IgD-negative memory B cell (primary cell): ENCODE measurements around the gene BID. TPM values are rescaled to one million over a fixed set of nuclear protein-coding genes. Genes with fewer than 3 reads are reported as not detected.

Experiments used
- H3K27ac Mint-ChIP-seq, 3 donors: one replicate each; pipeline ENCODE4 v1.8.0; 2020 to 2022; ENCODE audit warnings: mild to moderate bottlenecking in 3 of 3, mixed read lengths in 3 of 3, moderate library complexity in 1 of 3
- H3K27me3 Mint-ChIP-seq: one replicate; pipeline ENCODE4 v1.8.0; 2021; ENCODE audit warnings: mixed read lengths
- H3K36me3 Mint-ChIP-seq: one replicate; pipeline ENCODE4 v1.8.0; 2020; ENCODE audit warnings: mild to moderate bottlenecking, mixed read lengths
- H3K4me1 Mint-ChIP-seq, 3 donors: one replicate each; pipeline ENCODE4 v1.8.0; 2020 to 2022; ENCODE audit warnings: mixed read lengths in 3 of 3, mild to moderate bottlenecking in 1 of 3
- H3K4me3 Mint-ChIP-seq, 4 donors: one replicate each; pipeline ENCODE4 v1.8.0; 2020 to 2022; ENCODE audit warnings: mild to moderate bottlenecking in 4 of 4, mixed read lengths in 4 of 4, moderate library complexity in 3 of 4
- H3K9me3 Mint-ChIP-seq, 3 donors: one replicate each; pipeline ENCODE4 v1.8.0; 2020 to 2021; ENCODE audit warnings: mixed read lengths in 3 of 3, mild to moderate bottlenecking in 1 of 3
- polyA plus RNA-seq: library from polyadenylated mRNA; unstranded; fragments of 300-500 nt; fragmentation: Illumina TruSeq; gene quantifications from one replicate; pipeline ENCODE4 v1.2.3, GENCODE V29; 2021

The BID gene
- polyA plus RNA-seq: 40.9 TPM

GRCh38 chr22:17774206-17774925, at the start of gene BID:
Gene BID, minus strand, starts transcription at chr22:17774469. Its CDS starts 24,353 bp downstream, at chr22:17750116.
- Mint-ChIP-seq H3K4me1 (peaks cover 38 to 49% (median 43%) of the 10 kb centered on the region in 3 donors), H3K36me3 (peaks cover 1% of the 10 kb centered on the region), H3K27me3 (no peaks in the 10 kb centered on the region), H3K9me3 (no peaks in the 10 kb centered on the region), H3K4me3 (peak within 1 kb of the TSS; percentile 87 to 99 (median 96)), H3K27ac (peak within 1 kb of the TSS; percentile 96 to 98 (median 97))

DNA sequence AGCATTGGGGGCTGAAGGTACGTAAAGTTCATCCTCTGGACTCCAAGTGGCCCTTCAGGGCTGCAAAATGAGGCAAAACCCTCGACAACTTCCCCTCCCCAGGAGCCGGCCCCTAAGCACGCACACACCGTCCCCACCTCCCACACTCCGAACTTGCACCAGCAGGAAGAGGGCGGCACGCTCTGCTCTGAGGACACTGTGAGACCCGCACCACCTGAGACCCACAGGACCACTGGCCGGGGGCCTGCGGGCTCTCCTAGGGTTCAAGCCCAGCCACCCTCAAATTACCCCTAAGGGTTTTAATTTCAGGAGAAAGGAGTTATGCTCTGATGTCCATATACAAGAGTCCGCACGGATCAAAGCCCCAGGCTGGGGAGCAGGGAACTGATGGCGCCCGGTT, 49.7 kb upstream of the BID start:
- no peak overlapping the region for H3K27ac Mint-ChIP-seq
- H3K9me3 Mint-ChIP-seq: no peaks in the 10 kb centered on the region
- H3K27me3 Mint-ChIP-seq: no peaks in the 10 kb centered on the region
- no peak overlapping the region for H3K4me3 Mint-ChIP-seq
- peaks cover 3% of the 10 kb centered on the region for H3K36me3 Mint-ChIP-seq
- H3K4me1 Mint-ChIP-seq: no peaks in the 10 kb centered on the region

DNA sequence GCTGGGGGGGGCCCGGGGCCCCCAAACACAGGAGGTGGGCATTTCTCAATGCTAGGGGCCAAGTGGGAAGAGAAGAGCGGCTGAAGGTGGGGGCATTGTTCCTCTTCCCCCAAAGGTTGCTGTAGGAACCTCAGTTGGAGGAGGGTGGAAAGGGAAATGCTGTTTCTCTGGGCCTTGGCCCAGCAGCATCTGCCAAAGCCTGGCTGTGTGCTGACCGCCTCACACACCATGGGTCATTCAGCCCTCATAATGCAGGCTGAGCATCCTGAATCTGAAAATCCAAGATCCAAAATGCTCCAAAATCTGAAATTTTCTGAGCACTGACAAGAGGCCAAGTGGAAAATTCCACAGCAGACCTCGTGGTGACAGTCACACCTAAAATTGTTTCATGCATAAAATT, 49.0 kb upstream of the BID start:
- no peak overlapping the region for H3K27ac Mint-ChIP-seq
- no peaks in the 10 kb centered on the region for H3K27me3 Mint-ChIP-seq
- H3K36me3 Mint-ChIP-seq: peaks cover 3% of the 10 kb centered on the region
- no peak overlapping the region for H3K4me3 Mint-ChIP-seq
- no peaks in the 10 kb centered on the region for H3K4me1 Mint-ChIP-seq
- H3K9me3 Mint-ChIP-seq: no peaks in the 10 kb centered on the region

- H3K27ac Mint-ChIP-seq: no peak overlapping the region
Observed at GRCh38 chr22:17822087-17822486, 47.8 kb upstream of the BID start.

DNA sequence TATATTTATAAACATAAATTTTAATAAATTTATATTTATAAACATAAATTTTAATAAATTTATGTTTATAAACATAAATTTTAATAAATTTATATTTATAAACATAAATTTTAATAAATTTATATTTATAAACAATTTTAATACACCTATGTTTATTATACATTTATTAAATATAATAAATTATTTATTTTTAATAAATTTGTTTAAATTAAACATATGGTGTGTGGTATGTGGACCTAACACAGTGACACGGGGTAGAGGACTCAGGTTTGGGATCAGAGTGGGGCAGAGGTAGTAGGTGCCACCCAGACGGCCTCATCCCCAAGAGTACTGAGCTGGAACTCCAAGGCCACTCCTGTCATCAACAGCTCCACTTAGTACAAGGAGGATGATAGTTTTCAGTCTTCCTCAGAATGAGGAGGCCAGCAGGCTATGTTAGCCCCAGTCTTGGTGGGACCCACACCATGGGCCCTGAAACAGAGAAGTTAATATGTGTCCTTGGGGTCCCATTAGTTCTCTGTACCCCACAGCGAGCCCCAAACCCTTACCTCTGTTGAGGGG, 46.7 kb upstream of the BID start:
- Mint-ChIP-seq H3K4me3 (no peak overlapping the region), H3K9me3 (no peaks in the 10 kb centered on the region), H3K4me1 (no peaks in the 10 kb centered on the region), H3K27ac (no peak overlapping the region), H3K36me3 (peaks cover 1% of the 10 kb centered on the region), H3K27me3 (no peaks in the 10 kb centered on the region)

More at GRCh38 chr22:17822087-17822486, 47.8 kb upstream of the BID start:
- H3K4me1 Mint-ChIP-seq: no peaks in the 10 kb centered on the region
- peaks cover 1% of the 10 kb centered on the region for H3K36me3 Mint-ChIP-seq
- no peak overlapping the region for H3K4me3 Mint-ChIP-seq
- no peaks in the 10 kb centered on the region for H3K9me3 Mint-ChIP-seq
- no peaks in the 10 kb centered on the region for H3K27me3 Mint-ChIP-seq

- H3K9me3 Mint-ChIP-seq: no peaks in the 10 kb centered on the region
- H3K36me3 Mint-ChIP-seq: peaks cover 1% of the 10 kb centered on the region
- H3K4me1 Mint-ChIP-seq: no peaks in the 10 kb centered on the region
- H3K27ac Mint-ChIP-seq: no peak overlapping the region
- no peaks in the 10 kb centered on the region for H3K27me3 Mint-ChIP-seq
- H3K4me3 Mint-ChIP-seq: no peak overlapping the region
Observed at GRCh38 chr22:17818649-17819048, 44.4 kb upstream of the BID start.

DNA sequence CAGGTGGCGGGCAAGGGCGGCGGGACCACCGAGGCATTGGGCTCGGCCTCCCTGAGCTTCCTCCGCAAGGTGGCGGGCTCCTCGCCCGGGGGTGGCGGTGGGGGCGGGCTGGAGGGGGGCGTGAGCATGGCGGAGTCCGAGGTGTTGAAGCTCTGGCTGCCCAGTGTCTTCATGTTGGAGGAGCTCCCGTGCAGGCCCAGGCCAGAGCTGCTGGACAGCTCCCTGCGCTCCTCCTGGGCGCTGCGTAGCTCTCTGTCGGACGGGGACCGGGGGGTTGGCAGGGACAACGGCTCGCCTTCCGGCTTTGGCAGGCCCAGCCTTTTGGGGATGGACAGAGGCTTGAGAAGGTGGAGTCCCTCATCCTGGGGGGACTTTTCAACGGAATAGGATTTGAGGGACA, 43.9 kb upstream of the BID start:
- H3K9me3 Mint-ChIP-seq: no peaks in the 10 kb centered on the region
- no peak overlapping the region for H3K27ac Mint-ChIP-seq
- no peaks in the 10 kb centered on the region for H3K27me3 Mint-ChIP-seq
- peaks cover 1% of the 10 kb centered on the region for H3K36me3 Mint-ChIP-seq
- H3K4me1 Mint-ChIP-seq: no peaks in the 10 kb centered on the region
- no peak overlapping the region for H3K4me3 Mint-ChIP-seq

- Mint-ChIP-seq H3K4me1 (no peaks in the 10 kb centered on the region), H3K27ac (peak overlapping the region in 1 of 3 donors; percentile 50), H3K36me3 (peaks cover 1% of the 10 kb centered on the region), H3K27me3 (no peaks in the 10 kb centered on the region), H3K4me3 (no peak overlapping the region), H3K9me3 (no peaks in the 10 kb centered on the region)
Observed at GRCh38 chr22:17817511-17818065, 43.3 kb upstream of the BID start.

DNA sequence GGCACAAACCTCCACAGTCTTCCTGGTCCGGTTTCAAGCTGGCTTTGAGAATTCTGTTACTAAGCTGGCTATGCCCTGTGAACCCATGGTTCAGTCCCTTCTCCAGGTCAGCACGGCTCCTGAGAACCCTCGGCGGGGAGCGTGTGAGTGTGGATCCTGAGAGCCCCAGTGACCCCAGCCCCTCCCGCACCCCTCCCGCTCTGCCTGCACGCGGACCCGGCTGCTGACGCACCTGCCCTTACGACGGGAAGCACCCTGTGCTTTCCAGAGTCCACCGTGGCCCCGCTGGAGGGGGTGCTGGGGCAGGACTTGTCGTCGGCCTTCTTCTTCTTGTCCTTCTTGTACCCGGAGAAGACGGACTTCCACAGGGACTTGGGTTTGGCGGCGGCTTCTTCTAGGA, 42.8 kb upstream of the BID start:
- no peaks in the 10 kb centered on the region for H3K9me3 Mint-ChIP-seq
- peaks cover 1% of the 10 kb centered on the region for H3K36me3 Mint-ChIP-seq
- H3K4me3 Mint-ChIP-seq: no peak overlapping the region
- H3K27me3 Mint-ChIP-seq: no peaks in the 10 kb centered on the region
- peak overlapping the region in 1 of 3 donors; percentile 50 for H3K27ac Mint-ChIP-seq
- no peaks in the 10 kb centered on the region for H3K4me1 Mint-ChIP-seq

- no peaks in the 10 kb centered on the region for H3K36me3 Mint-ChIP-seq
- no peak overlapping the region for H3K27ac Mint-ChIP-seq
- H3K27me3 Mint-ChIP-seq: no peaks in the 10 kb centered on the region
- H3K4me1 Mint-ChIP-seq: no peaks in the 10 kb centered on the region
- no peak overlapping the region for H3K4me3 Mint-ChIP-seq
- H3K9me3 Mint-ChIP-seq: no peaks in the 10 kb centered on the region
Observed at GRCh38 chr22:17816649-17817048, 42.4 kb upstream of the BID start.

DNA sequence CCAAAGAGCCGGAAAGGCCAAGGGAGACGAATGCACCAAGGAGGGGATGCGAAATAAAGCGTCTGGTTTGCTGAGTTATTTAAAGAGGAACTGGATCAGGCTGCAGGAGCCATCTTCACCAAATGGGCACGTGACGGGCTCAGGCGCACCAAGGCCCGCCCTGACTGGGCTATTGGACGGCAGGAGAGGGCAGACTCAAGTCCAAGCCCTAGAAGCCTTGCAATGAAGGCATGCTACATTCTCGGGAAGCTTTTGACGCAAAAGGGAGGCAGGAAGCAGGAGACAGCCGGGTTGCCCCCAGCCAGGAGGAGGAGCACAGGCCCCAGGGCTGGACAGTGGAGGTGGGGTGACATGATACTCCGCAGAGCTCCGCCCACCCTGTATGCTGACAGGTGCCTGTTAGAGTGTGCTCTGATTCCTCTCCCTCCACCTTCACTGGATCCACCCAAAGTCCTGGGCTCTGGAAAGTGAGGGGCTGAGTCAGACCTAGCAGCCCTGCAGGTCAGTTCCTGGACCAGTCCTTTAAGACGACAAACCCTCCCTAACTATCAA, 41.5 kb upstream of the BID start:
- Mint-ChIP-seq H3K27me3 (no peaks in the 10 kb centered on the region), H3K36me3 (no peaks in the 10 kb centered on the region), H3K4me3 (no peak overlapping the region), H3K4me1 (no peaks in the 10 kb centered on the region), H3K9me3 (no peaks in the 10 kb centered on the region), H3K27ac (peak overlapping the region in 1 of 3 donors; percentile 91)

DNA sequence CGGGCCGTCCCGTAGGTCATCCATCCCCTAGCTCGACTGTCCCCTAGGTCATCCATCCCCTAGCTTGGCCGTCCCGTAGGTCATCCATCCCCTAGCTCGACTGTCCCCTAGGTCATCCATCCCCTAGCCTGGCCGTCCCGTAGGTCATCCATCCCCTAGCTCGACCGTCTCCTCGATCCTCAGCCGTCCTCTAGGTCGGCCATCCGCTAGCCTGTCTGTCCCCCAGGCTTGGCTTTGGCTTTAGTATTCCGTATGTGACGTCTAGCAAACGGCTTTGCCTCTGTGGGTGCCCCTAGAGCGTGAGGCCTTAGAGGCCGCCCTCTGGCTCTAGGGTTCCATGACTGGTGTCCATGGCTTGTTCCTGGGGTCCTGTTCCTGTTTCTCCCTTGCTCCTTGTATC, 40.6 kb upstream of the BID start:
- Mint-ChIP-seq H3K27me3 (no peaks in the 10 kb centered on the region), H3K4me1 (no peaks in the 10 kb centered on the region), H3K27ac (no peak overlapping the region), H3K9me3 (no peaks in the 10 kb centered on the region), H3K4me3 (no peak overlapping the region), H3K36me3 (no peaks in the 10 kb centered on the region)

GRCh38 chr22:17814084-17814483, 39.8 kb upstream of the BID start:
- H3K4me1 Mint-ChIP-seq: no peaks in the 10 kb centered on the region

DNA sequence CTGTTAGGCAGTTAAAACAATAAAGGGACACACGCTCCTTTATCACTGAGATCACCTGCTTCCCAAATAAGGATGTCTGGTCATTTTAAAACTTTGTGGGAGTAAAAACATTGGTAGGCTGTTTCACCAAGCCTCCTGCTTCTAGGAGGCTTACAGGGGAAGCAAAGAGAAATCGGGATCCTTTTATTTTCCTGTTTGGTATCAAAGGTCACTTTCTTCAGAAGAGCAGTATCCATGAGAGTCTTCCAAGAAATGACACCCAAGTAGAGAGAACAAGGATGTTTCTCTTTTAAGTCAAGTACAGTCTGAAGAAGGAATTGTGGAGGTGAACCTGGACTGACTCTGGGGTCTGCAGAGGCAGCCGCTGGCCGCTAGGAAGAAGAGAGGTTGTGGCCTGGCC, 36.9 kb upstream of the BID start:
- H3K27me3 Mint-ChIP-seq: no peaks in the 10 kb centered on the region
- H3K9me3 Mint-ChIP-seq: no peaks in the 10 kb centered on the region
- H3K27ac Mint-ChIP-seq: no peak overlapping the region
- peaks cover 1% of the 10 kb centered on the region for H3K36me3 Mint-ChIP-seq
- no peak overlapping the region for H3K4me3 Mint-ChIP-seq
- no peaks in the 10 kb centered on the region for H3K4me1 Mint-ChIP-seq

More at GRCh38 chr22:17814084-17814483, 39.8 kb upstream of the BID start:
- Mint-ChIP-seq H3K36me3 (peaks cover 1% of the 10 kb centered on the region), H3K27me3 (no peaks in the 10 kb centered on the region), H3K27ac (no peak overlapping the region), H3K4me3 (no peak overlapping the region), H3K9me3 (no peaks in the 10 kb centered on the region)

DNA sequence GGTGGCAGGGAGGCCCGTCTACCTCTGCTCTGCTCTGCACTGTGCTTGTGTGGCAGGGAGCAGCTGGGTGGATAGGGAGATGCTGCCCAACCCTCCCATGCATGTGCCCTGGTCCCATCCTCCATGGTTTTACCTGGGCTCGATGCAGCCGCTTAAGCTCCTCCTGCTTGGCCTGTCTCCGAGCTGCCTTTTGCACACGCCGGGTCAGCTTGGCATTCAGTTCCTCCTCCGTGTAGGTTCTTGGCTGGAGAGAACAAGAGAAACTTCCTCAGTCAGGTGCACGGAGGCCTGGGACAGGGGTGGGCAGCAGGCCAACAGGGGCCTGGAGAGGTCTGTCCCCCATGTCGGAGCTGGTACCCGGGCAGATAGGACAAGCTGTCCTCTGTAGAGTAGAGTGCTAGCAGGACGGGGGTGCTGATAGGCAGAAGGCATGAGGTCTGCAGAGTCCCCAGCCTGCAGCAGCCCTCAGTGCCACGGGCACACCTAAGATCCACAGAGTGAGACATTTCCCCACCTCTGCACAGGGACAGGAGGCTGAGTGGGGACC, 36.4 kb upstream of the BID start:
- Mint-ChIP-seq H3K9me3 (no peaks in the 10 kb centered on the region), H3K36me3 (peaks cover 1% of the 10 kb centered on the region), H3K27me3 (no peaks in the 10 kb centered on the region)

More for the DNA sequence above, 36.4 kb upstream of the BID start:
- Mint-ChIP-seq H3K4me1 (no peaks in the 10 kb centered on the region), H3K4me3 (no peak overlapping the region), H3K27ac (no peak overlapping the region)
